Vagina (tissue), 2 donors: ENCODE results near the gene HOXC5. TPM values are rescaled to one million over a fixed set of nuclear protein-coding genes. Genes with fewer than 3 reads are reported as not detected.

ENCODE experiments used
- DNase-seq, 2 donors: peaks; one replicate each; pipeline ENCODE4 v3.0.0-alpha.2; 2017; ENCODE audit errors: extremely low spot score in 2 of 2
- H3K27ac ChIP-seq: fragments of 200-600 bp; sonication (generic); one replicate; pipeline ENCODE4 v1.5.1; 2019
- H3K27me3 ChIP-seq: fragments of 200-600 bp; sonication (generic); one replicate; pipeline ENCODE4 v1.5.1; 2019
- H3K36me3 ChIP-seq, 2 donors: fragments of 200-600 bp; sonication (generic); one replicate each; pipeline ENCODE4 v1.5.1; 2017 to 2019
- H3K4me1 ChIP-seq: fragments of 200-600 bp; sonication (generic); one replicate; pipeline ENCODE4 v1.5.1; 2019
- H3K4me3 ChIP-seq, 2 donors: fragments of 200-600 bp; sonication (generic); 1 replicate in 1 of 2; 2 replicates in 1 of 2; pipeline ENCODE4 v1.5.1; 2016 to 2019
- H3K9me3 ChIP-seq: fragments of 200-600 bp; sonication (generic); one replicate; pipeline ENCODE4 v1.5.1; 2019
- POLR2A ChIP-seq, 2 donors: fragments of 450-650 bp; IDR thresholded peaks; one replicate each; pipeline ENCODE4 v1.6.1; 2017; ENCODE audit warnings: antibody characterized with exemption in 2 of 2, mild to moderate bottlenecking in 2 of 2, moderate library complexity in 2 of 2
- POLR2AphosphoS5 ChIP-seq, 2 donors: sonication (generic); formaldehyde crosslinking; IDR thresholded peaks; one replicate each; pipeline ENCODE4 v1.9.0; 2017; ENCODE audit warnings: antibody characterized with exemption in 2 of 2, mild to moderate bottlenecking in 2 of 2, low read depth in 1 of 2; ENCODE audit not compliant: insufficient read depth in 1 of 2
- intact Hi-C: fragments of 100-400 bp; cut with DNase I; formaldehyde crosslinking; loops from one replicate; pipeline ENCODE4 v1.15.1; 2023
- total RNA-seq: library from RNA; depleted of rRNA; stranded (reverse); fragments of >200 nt; gene quantifications from one replicate; pipeline ENCODE4 v1.2.3, GENCODE V29; 2016
- TF ChIP-seq, protein P1 (sequence below), 3 experiments: fragments of 450-650 bp in 2 of 3; fragments of 200-600 bp in 1 of 3; sonication (generic) in 1 of 3; IDR thresholded peaks; one replicate each; pipeline ENCODE4 v1.5.1; 2017 to 2019; ENCODE audit warnings: antibody characterized with exemption in 3 of 3, mild to moderate bottlenecking in 2 of 3, moderate library complexity in 2 of 3

The HOXC5 gene
- total RNA-seq: not detected

GRCh38 chr12:54032627-54033100 is at the start of gene HOXC5:
Gene HOXC5, plus strand, starts transcription at chr12:54033050. Its CDS starts 73 bp downstream, at chr12:54033123.
- TF ChIP-seq, protein P1, sequence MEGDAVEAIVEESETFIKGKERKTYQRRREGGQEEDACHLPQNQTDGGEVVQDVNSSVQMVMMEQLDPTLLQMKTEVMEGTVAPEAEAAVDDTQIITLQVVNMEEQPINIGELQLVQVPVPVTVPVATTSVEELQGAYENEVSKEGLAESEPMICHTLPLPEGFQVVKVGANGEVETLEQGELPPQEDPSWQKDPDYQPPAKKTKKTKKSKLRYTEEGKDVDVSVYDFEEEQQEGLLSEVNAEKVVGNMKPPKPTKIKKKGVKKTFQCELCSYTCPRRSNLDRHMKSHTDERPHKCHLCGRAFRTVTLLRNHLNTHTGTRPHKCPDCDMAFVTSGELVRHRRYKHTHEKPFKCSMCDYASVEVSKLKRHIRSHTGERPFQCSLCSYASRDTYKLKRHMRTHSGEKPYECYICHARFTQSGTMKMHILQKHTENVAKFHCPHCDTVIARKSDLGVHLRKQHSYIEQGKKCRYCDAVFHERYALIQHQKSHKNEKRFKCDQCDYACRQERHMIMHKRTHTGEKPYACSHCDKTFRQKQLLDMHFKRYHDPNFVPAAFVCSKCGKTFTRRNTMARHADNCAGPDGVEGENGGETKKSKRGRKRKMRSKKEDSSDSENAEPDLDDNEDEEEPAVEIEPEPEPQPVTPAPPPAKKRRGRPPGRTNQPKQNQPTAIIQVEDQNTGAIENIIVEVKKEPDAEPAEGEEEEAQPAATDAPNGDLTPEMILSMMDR (IDR thresholded peaks at IDR 0.05): peak; percentile 71 to 77 (median 76)
- no peak for TF ChIP-seq POLR2AphosphoS5 (IDR thresholded peaks at IDR 0.05; ENCODE audit: insufficient read depth in 1 of 2, low read depth in 1 of 2)
- Histone ChIP-seq H3K27me3 (no peaks in the 10 kb centered on the region), H3K4me1 (peaks cover 41% of the 10 kb centered on the region), H3K36me3 (no peaks in the 10 kb centered on the region), H3K27ac (no peak within 1 kb of the TSS), H3K4me3 (peak within 1 kb of the TSS; percentile 7 to 32), H3K9me3 (no peaks in the 10 kb centered on the region)
- intact Hi-C loops: loop anchor here (5.0 kb wide), 1 partner anchor 165 kb away; no protein-coding TSS in a partner anchor
- DNase-seq: no peak

DNA sequence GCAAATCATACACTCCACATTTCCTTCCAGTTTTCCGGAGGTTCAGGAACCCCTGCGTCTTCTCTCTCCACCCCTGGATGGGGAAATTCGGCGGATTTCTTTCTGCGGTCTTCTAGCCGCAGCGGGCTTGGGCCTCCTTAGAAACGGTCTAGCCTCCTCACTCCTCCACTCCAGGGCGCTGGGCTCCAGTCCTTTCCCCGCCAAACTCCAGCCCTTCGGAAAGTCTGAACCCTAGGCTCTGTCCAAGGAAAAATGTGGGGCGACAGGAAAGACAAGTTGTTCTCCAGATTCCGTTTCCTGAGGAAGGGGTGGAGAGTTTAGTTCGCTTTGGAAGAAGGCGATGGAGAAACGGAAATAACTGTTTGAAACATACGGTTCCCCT is 49.3 kb upstream of the HOXC5 start:
- intact Hi-C loops: no loop called here
- DNase-seq: no peak
- Histone ChIP-seq H3K27ac (no peak overlapping the region), H3K36me3 (no peaks in the 10 kb centered on the region), H3K27me3 (peaks cover 24% of the 10 kb centered on the region), H3K4me1 (peaks cover 24% of the 10 kb centered on the region), H3K4me3 (no peak overlapping the region), H3K9me3 (no peaks in the 10 kb centered on the region)
- TF ChIP-seq POLR2A (IDR thresholded peaks at IDR 0.05) (no peak), POLR2AphosphoS5 (IDR thresholded peaks at IDR 0.05; ENCODE audit: insufficient read depth in 1 of 2, low read depth in 1 of 2) (no peak)
- TF ChIP-seq, protein P1 (IDR thresholded peaks at IDR 0.05): no peak

DNA sequence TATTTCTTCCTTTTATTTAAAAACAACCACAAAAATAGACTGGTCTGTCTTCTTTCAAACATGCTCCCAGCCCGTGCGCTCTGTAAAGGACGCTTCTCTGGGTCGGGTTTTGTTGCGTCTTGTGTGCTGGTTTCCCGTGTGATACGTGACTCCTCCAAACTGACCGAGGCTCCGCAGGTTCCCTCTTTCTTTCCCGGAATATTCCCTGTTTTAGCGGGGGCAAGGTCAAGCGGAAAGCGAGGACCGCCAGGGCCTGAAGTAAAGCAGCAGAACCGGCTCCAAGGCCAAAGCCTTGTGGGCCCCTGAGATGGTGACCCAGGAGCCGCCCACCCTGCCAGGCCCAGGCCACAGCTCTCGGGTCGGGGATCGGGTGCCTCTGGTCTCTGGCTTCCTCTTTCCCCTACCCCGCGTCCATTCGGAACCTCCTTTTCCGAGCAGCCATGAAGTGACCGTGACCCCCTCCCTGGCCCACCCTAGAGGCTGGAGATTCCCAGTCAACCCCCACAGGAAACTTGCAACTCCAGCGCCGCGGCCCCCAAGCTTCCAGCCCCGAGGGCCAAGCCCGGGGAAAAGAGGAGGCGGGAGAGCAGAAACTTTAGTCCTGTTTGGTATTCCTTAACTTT is 48.8 kb upstream of the HOXC5 start:
- TF ChIP-seq, protein P1 (IDR thresholded peaks at IDR 0.05): no peak
- TF ChIP-seq POLR2A (IDR thresholded peaks at IDR 0.05) (no peak), POLR2AphosphoS5 (IDR thresholded peaks at IDR 0.05; ENCODE audit: insufficient read depth in 1 of 2, low read depth in 1 of 2) (no peak)
- intact Hi-C loops: no loop called here
- H3K27ac ChIP-seq: no peak overlapping the region
- peaks cover 24% of the 10 kb centered on the region for H3K27me3 ChIP-seq
- H3K36me3 ChIP-seq: no peaks in the 10 kb centered on the region
- H3K4me3 ChIP-seq: no peak overlapping the region
- H3K9me3 ChIP-seq: no peaks in the 10 kb centered on the region
- DNase-seq: no peak
- H3K4me1 ChIP-seq: peaks cover 24% of the 10 kb centered on the region

DNA sequence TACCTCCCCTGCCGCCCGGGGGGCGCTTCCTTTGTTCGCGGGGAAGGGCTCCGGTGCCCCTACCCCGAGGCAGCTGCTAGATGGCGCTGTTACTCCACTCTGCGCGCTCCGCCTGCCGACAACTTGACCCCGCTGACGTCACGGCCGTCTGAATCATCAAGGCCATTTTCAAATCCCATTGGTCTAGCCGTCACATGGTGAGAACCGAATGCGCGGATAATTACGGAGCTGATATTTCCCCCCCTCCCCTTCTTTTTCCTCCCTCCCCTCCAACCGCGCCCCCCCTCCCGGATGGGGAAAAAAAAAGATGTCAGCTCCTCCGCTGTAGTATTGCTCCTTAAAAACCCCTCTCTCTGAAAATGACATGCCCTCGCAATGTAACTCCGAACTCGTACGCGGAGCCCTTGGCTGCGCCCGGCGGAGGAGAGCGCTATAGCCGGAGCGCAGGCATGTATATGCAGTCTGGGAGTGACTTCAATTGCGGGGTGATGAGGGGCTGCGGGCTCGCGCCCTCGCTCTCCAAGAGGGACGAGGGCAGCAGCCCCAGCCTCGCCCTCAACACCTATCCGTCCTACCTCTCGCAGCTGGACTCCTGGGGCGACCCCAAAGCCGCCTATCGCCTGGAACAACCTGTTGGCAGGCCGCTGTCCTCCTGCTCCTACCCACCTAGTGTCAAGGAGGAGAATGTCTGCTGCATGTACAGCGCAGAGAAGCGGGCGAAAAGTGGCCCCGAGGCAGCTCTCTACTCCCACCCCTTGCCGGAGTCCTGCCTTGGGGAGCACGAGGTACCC is 47.8 kb upstream of the HOXC5 start, which contains the start of gene HOXC10:
Gene HOXC10 (plus strand): TSS at position 246 of the 791 bp plus-strand sequence. CDS start 114 bp downstream, at position 360.
- H3K4me1 ChIP-seq: peaks cover 24% of the 10 kb centered on the region
- H3K4me3 ChIP-seq: peak within 1 kb of the TSS; percentile 20 to 25
- H3K27me3 ChIP-seq: peaks cover 24% of the 10 kb centered on the region
- no peak for DNase-seq
- no peak within 1 kb of the TSS for H3K27ac ChIP-seq
- H3K9me3 ChIP-seq: no peaks in the 10 kb centered on the region
- intact Hi-C loops: no loop called here
- no peak for TF ChIP-seq POLR2AphosphoS5 (IDR thresholded peaks at IDR 0.05; ENCODE audit: insufficient read depth in 1 of 2, low read depth in 1 of 2)
- no peak for TF ChIP-seq POLR2A (IDR thresholded peaks at IDR 0.05)
- TF ChIP-seq, protein P1 (IDR thresholded peaks at IDR 0.05): no peak
- H3K36me3 ChIP-seq: no peaks in the 10 kb centered on the region

DNA sequence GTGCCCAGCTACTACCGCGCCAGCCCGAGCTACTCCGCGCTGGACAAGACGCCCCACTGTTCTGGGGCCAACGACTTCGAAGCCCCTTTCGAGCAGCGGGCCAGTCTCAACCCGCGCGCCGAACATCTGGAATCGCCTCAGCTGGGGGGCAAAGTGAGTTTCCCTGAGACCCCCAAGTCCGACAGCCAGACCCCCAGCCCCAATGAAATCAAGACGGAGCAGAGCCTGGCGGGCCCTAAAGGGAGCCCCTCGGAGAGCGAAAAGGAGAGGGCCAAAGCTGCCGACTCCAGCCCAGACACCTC is 47.2 kb upstream of the HOXC5 start:
- H3K4me1 ChIP-seq: peaks cover 24% of the 10 kb centered on the region
- H3K36me3 ChIP-seq: no peaks in the 10 kb centered on the region
- no peak for DNase-seq
- H3K4me3 ChIP-seq: peak overlapping the region; percentile 20 to 25
- no peaks in the 10 kb centered on the region for H3K9me3 ChIP-seq
- TF ChIP-seq POLR2A (IDR thresholded peaks at IDR 0.05): no peak
- no peak for TF ChIP-seq POLR2AphosphoS5 (IDR thresholded peaks at IDR 0.05; ENCODE audit: insufficient read depth in 1 of 2, low read depth in 1 of 2)
- TF ChIP-seq, protein P1 (IDR thresholded peaks at IDR 0.05): no peak
- intact Hi-C loops: no loop called here
- H3K27ac ChIP-seq: no peak overlapping the region
- peaks cover 24% of the 10 kb centered on the region for H3K27me3 ChIP-seq
